Right lobe of liver (tissue), 4 donors: Measurements from ENCODE around the gene OPA1.

Experiments used
- CTCF ChIP-seq, 4 donors: fragments of 200-600 bp in 3 of 4; fragments of 450-650 bp in 1 of 4; IDR thresholded peaks; one replicate each; pipeline versions ENCODE4 v1.5.1 to v1.8.0; 2016 to 2022; ENCODE audit warnings: antibody characterized with exemption in 4 of 4, mild to moderate bottlenecking in 2 of 4
- POLR2A ChIP-seq: fragments of 450-650 bp; IDR thresholded peaks from one replicate; pipeline ENCODE4 v1.6.1; 2017; ENCODE audit warnings: antibody characterized with exemption, mild to moderate bottlenecking
- donor health status: DM: no; HTN: no; CAD: no.
- donor health status: DM: no; HTN: no; CAD: no.
- donor health status: DM: no; HTN: yes; CAD: no.

GRCh38 chr3:193708270-193708669, 115.3 kb downstream of the OPA1 start:
- no peak for TF ChIP-seq CTCF (IDR thresholded peaks at IDR 0.05)
- TF ChIP-seq POLR2A = no peak
